B cell (primary cell): Measurements from ENCODE around the gene NET1.

Source experiments
- CTCF ChIP-seq: fragments of 200-600 bp; IDR thresholded peaks from one replicate; pipeline ENCODE4 v1.8.0; 2022; ENCODE audit warnings: antibody characterized with exemption, mild to moderate bottlenecking
- EZH2 ChIP-seq: IDR thresholded peaks from 2 replicates; pipeline ENCODE4 v1.6.1; 2012; ENCODE audit warnings: borderline replicate concordance, low read depth, mild to moderate bottlenecking, moderate library complexity, low read length; ENCODE audit not compliant: insufficient read depth, poor library complexity, severe bottlenecking

DNA sequence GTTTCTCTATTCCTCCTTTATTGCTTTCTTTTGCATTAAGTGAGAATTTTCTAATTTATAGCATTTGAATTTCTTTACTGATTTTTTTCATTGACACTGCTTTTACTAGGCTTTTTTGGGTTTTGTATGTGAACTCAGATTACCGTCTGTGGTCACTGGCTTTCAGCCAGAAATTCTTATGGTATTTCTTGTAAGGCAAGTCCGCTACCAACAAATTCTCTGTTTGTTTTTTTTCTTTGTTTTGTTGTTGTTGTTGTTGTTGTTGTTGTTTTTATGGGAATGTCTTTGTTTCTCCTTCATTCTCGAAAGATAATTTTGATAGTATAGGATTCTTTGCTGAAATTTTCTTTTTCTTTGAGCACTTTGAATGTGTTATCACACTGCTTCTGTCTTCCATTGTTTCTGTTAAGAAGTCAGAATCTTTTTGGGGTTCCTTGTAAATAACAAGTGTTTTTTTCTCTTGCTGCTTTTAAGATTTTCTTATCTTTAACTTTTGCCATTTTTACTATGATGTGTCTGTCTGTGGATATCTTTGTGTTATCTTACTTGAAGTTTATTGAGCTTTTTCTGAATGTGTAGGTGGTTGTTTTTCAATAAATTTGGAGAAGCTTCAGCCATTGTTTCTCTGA lies 7.2 kb downstream of the NET1 start:
- no peak for TF ChIP-seq EZH2
- TF ChIP-seq CTCF, result no peak
